Cortex of kidney (tissue), 1 donor: ENCODE data around the gene MPHOSPH6.
"Not testable (repeated sequence)": the region's sequence is repeated elsewhere in the genome, so short reads cannot be mapped to it uniquely, and the experiment has no call there.

Experiments
- DNase-seq: peaks from one replicate; lab custom pipeline; 2025; lab: John Stamatoyannopoulos, UW

The MPHOSPH6 gene

GRCh38 chr16:82118749-82119148 lies 51.3 kb downstream of the MPHOSPH6 start:
- no peak for DNase-seq

DNA sequence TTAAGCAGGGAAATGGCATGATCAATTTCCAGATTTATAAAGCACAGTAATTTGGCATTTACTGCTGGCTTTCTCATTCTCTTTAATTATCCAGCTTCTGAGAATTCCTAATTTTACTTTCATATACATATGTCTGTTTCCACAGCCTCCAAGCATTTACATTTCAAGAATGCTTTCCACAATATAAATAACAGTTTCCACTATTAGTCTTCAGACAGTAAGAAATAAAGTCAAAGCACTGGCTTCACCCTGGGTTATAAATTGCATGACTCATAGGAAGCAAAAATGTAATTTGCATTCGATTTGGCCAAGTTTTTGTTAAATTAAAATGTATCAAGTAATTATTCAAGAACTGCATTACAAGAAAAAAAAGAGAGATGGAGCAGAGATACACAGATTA lies 53.5 kb downstream of the MPHOSPH6 start:
- DNase-seq, result no peak

DNA sequence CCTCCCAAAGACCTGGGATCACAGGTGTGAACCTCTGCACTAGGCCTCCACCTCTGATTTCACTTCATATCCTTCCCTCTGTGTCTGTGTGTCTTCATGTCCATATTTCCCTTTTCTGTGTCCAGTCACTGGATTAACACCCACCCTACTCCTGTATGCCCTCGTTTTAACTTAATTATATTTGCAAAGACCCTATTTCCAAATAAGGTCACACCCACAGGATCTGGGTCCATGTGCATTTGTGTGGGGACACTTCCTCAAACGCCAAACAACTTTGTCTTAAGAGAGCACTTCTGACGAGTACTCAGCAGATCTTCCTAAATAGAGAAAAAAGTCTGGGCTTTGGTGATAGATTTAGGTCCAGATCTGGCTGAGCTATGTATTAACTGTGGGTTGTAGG lies 56.3 kb downstream of the MPHOSPH6 start:
- no peak for DNase-seq

DNA sequence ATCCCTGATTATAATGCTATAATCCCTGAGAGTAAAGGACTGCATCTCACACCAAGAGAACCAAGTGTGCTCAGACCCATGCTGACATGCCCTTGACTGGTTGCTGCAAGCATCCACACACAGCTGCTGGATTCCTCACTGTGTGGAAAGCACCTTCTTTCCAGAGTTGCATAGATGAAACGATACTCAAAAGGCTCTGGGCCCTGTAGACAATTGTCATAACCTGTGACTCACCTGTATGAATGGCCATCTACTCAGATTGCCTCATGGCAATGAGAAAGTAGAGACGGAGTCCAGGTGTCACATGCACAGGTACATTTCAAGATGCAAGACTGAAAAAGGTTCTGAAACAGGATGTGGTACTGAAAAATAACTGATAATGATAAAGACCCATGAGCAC lies 58.1 kb downstream of the MPHOSPH6 start:
- no peak for DNase-seq

DNA sequence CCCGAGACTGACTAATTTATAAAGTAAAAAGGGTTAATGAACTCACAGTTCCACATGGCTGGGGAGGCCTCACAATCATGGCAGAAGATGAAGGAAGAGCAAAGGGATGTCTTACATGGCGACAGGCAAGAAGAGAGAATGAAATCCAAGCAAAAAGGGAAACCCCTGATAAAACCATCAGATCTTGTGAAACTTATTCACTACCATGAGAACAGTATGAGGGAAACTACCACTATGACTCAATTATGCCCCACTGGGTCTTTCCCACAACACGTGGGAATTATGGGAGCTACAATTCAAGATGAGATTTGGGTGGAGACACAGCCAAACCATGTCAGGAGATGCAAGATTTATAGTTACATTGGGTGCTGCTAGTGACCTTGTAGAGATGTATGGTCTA lies 60.8 kb downstream of the MPHOSPH6 start:
- DNase-seq, result not testable (repeated sequence)

GRCh38 chr16:82108774-82109173 lies 61.2 kb downstream of the MPHOSPH6 start:
- no peak for DNase-seq

GRCh38 chr16:82108100-82108499 lies 61.9 kb downstream of the MPHOSPH6 start:
- no peak for DNase-seq

DNA sequence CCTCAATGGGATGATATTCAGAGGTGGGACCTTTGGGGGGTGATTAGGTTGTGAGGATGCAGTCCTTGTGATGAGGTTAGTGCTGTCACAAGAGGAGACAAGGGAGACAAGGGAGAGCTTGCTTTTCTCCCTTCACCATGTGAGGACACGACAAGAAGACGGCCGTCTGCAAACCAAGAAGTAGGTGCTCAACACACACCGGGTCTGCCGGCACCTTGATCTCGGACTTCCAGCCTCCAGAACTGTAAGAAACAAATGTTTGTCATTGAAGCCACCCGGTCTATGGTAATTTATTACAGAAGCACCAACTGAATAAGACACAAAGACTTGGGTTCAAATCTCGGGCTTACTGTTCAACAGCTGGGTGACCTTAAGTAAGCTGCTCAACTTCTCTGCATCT lies 64.9 kb downstream of the MPHOSPH6 start:
- DNase-seq, result no peak
